ENCODE results near the gene POLG.

- TF ChIP-seq POLR2AphosphoS5 (IDR thresholded peaks at IDR 0.05; ENCODE audit: low read depth, low read length) (no peak), SRSF9 (IDR thresholded peaks at IDR 0.05; ENCODE audit: borderline replicate concordance, insufficient read depth, low read depth, low read length, poor library complexity, severe bottlenecking) (no peak), AFF4 (CRISPR knock-in tag; IDR thresholded peaks at IDR 0.05) (no peak), SP5 (CRISPR knock-in tag; IDR thresholded peaks at IDR 0.05; ENCODE audit: borderline replicate concordance, low read depth) (no peak), ZNF546 (CRISPR knock-in tag; conservative IDR thresholded peaks at IDR 0.05) (no peak), RERE (CRISPR knock-in tag; IDR thresholded peaks at IDR 0.05; ENCODE audit: low read depth) (no peak), RORA (CRISPR knock-in tag; IDR thresholded peaks at IDR 0.05) (no peak), ZNF589 (CRISPR knock-in tag; conservative IDR thresholded peaks at IDR 0.05) (no peak), SMARCC2 (IDR thresholded peaks at IDR 0.05) (no peak), CTCF (CRISPR knock-in tag; IDR thresholded peaks at IDR 0.05) (no peak), TAF1 (CRISPR knock-in tag; IDR thresholded peaks at IDR 0.05) (no peak), CREM (IDR thresholded peaks at IDR 0.05) (no peak), CREM (CRISPR knock-in tag; IDR thresholded peaks at IDR 0.05) (no peak), GABPB1 (CRISPR knock-in tag; IDR thresholded peaks at IDR 0.05) (no peak)
Observed at GRCh38 chr15:89320200-89320599, 14.4 kb downstream of the POLG start.

Data from HepG2 (cell line).